GM18502 (cell line): ENCODE data around the gene DPH7.
"Not testable (repeated sequence)": the region's sequence is repeated elsewhere in the genome, so short reads cannot be mapped to it uniquely, and the experiment has no call there.

Source experiments
- ATAC-seq: cut with Tn5 transposase; IDR thresholded peaks from one replicate; pipeline ENCODE4 v1.9.1; 2021; ENCODE audit warnings: mild to moderate bottlenecking; ENCODE audit not compliant: unreplicated experiment, poor library complexity

DPH7 gene

DNA sequence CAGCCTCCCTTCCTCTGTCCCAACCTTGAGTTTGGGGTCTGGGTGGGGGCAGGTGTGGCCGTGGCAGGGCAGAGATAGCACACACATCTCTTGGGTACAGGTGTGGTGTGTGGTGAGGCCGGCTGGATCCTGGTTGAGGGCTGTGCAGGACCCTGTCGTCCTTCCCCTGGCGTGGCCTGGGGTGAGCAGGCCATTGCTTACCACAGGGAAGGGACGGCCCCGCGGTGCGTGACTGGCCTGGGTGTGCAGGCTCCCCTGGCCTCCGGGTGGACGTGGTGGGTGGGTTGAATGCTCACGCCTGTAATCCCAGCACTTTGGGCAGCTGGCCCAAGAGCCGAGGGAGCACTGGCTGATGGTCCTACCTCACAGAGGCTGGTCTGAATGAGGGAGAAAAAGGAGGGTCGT, 28.0 kb upstream of the DPH7 start:
- ATAC-seq, result no peak

DNA sequence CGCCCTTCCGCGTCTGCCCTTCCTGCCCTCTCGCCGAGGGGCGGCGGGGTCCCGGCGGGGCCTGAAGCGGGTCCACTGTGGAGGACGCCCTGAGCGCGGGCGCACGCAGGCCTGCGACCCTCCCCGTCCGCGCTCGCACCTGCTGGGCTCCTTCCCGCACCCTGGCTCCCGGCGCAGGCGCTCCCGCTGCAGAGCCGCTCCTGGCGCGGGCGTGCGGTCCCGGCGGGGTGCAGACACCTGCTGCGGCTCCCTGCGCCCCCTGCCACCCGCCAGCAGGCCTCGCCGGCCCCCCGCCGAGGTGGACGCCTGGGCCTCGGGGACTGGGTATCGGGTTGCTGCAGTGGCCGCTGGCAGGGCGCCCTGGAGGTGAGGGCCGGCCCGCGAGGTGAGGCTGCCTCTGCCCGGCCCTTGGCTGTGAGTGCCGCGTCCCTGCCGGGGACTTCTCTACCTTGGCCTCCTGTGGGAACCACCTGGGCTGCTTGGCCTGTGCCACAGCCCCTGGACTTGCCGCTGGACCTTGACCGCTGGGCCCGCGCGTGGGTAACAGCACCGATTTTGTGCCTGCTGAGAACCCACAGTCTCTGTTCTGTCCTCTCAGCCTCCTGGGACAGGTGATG, 27.4 kb upstream of the DPH7 start:
- no peak for ATAC-seq

DNA sequence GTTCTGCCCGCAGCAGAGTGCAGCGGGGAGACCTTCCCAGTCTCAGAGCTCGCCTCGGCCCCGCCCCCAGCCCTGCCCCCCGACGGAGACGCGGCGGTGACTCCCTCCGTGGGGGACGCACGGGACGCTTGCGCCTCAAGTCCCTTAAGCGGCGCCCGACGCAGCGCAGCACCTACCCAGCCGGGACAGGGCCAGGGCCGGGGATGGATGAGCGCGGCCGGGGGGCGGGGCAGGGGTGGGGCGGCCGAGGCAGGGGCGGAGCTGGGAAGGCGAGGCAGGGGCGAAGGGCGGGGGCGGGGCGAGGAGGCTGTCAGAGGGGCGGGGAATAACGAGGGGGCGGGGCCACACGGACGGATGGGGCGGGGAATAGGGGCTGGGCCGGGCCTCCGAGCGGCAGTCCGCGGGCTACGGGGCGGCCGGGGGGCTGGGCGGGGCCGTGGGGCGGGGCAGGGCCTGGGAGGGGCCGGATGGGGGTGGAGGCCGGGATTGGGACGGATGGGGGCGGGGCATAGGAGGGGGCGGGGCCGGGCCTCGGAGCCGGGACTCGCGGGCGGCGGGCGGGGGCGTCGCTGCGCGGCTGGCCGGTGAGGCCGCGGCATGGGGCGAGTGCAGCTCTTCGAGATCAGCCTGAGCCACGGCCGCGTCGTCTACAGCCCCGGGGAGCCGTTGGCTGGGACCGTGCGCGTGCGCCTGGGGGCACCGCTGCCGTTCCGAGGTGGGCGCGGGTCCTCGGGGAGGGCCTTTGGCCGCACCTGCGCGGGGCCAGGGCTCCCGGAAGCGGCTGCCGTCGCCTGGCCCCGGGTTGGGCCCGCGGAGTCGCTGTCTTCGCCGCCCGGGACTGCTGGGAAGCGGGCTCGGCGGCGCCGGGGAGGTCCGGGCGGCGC, 26.6 kb upstream of the DPH7 start, which contains the start of gene ARRDC1:
Gene ARRDC1 (plus strand): TSS at position 566 of the 884 bp plus-strand sequence. CDS start 32 bp downstream, at position 598.
- ATAC-seq, result peak; percentile 79

DNA sequence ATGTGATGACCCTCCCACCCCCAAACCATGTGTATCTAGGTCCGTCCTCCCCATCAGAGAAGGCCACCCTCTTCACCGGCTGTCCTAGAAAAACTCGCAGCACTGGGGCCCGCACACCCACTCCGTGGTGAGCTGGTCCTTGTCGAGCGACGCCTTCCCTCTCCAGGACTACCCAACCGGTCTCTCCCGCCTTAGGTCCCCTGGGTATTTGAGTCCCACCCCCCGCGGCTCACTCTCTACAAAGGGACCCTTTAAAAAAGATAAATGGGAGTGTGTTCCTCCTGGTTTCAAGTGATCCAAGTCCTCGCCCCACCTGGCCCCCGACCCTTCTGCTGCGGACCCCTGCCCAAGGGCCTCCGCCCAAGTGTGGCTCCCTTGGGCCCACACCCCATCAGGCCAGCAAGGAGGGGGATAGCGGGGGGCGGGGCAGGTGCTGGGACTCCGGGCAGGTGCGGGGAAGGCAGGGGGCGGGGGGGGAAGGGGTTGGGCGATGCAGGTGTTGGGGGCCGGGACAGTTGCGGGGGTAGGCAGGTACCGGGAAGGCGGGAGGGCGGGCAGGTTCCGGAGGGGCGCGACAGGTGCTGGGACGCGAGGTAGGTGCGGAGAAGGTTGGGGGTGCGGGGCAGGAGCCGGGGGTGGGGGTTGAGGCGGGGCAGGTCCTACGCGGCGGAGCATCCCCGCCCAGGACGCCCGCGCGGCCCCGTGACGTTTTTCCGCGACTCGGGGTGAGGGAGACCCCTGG, 25.8 kb upstream of the DPH7 start:
- ATAC-seq, result no peak

DNA sequence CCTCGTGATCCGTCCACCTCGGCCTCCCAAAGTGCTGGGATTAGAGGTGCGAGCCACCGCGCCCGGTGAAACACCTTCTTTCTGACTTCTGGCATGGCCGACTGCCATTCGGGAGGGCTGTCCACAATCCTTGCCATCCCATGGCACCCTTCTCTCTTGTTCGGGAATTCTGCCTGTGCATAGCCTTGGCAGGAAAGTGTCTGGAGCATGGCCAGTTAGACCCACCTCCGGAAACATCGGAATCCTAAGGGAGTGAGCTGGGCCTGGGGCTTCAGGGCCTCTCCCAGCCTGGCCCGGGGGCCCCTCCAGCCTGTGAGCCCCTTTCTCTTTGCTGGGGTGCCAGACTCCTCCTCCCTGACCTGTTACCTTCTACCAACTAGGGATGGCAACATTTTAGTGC, 25.2 kb upstream of the DPH7 start:
- no peak for ATAC-seq

DNA sequence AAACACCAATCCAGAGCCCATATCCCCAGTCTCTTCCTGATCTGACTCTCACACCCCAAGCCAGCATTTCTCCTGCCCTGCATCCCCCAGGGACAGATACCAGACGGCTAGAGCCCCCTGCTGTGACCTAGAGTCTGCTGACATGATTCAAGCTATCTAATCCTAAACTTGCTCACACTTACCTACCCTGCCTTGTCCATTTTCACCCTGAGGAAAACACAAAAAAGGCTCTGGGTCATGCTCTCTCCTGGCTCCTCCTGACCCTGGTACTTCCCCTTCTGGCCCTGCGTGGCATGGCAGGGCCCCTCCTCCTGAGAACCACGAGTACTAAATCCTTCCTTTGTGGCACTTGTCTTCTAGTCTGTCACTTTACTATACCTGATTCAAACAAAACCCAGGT, 23.9 kb upstream of the DPH7 start:
- no peak for ATAC-seq

DNA sequence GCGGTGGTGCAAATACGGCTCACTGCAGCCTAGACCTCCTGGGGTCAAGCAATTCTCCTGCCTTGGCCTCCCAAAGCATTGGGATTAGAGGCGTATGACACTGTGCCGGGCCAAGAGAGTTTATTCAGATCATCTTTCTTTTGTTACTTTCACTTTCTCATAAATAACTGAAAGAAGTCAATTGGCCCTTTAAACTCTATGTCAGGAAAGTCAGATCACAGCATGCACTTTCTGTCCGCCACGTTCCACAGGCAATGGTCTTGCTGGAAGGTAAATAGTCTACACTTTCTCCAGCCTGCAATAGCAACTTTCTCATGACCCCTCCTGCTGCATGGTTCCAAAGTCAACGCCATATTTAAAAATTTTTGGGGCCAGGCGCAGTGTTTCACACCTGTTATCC, 20.2 kb upstream of the DPH7 start:
- ATAC-seq, result no peak

DNA sequence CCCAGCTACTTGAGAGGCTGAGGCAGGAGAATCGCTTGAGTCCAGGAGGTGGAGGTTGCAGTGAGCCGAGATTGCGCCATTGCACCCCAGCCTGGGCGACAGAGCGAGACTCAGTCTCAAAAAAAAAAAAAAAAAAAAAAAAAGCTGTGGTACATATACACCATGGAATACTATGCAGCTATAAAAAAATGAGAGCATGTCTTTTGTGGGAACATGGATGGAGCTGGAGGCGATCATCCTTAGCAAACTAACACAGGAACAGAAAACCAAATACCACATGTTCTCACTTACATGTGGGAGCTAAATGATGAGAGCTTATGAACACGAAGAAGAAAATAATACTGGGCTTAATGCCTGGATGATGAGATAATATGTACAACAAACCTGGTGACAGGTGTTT, 17.9 kb upstream of the DPH7 start:
- not testable (repeated sequence) for ATAC-seq

DNA sequence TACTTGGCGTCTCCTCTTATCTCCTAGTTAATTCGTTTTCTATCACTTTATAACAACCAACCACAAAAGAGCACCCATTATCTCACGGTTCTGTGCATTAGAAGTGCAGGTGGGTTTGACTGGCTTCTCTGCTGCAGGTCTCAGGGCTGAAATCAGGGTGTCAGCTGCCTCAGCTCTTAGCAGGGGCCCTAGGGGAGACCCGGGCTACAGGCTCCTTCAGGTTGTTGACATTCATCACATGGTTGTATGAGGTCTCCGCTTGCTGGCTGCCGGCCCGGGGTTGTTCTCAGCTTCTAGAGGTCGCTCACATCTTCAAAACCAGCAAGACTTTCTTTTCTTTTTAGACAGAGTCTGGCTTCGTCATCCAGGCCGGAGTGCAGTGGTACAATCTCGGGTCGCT, 14.5 kb upstream of the DPH7 start:
- ATAC-seq, result no peak

DNA sequence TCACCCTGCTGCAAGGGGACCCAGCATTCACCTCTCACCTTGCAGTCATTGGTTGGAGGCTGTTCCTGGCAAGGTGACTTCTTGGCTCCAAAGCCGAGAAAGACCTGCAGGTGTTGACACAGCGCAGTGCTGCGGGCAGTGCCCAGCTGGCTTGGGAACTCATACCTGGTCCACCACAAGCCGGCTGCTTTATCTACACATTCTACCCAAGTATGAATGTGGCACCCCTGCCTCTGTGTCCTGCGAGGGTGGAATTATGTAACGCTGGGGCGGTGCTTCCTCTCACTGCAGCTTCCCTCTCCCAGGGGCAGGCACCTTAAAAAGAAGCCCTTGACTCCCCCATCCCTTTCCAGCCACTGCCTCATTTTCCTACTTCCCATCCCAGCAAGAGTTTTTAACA, 14.0 kb upstream of the DPH7 start:
- ATAC-seq, result no peak

DNA sequence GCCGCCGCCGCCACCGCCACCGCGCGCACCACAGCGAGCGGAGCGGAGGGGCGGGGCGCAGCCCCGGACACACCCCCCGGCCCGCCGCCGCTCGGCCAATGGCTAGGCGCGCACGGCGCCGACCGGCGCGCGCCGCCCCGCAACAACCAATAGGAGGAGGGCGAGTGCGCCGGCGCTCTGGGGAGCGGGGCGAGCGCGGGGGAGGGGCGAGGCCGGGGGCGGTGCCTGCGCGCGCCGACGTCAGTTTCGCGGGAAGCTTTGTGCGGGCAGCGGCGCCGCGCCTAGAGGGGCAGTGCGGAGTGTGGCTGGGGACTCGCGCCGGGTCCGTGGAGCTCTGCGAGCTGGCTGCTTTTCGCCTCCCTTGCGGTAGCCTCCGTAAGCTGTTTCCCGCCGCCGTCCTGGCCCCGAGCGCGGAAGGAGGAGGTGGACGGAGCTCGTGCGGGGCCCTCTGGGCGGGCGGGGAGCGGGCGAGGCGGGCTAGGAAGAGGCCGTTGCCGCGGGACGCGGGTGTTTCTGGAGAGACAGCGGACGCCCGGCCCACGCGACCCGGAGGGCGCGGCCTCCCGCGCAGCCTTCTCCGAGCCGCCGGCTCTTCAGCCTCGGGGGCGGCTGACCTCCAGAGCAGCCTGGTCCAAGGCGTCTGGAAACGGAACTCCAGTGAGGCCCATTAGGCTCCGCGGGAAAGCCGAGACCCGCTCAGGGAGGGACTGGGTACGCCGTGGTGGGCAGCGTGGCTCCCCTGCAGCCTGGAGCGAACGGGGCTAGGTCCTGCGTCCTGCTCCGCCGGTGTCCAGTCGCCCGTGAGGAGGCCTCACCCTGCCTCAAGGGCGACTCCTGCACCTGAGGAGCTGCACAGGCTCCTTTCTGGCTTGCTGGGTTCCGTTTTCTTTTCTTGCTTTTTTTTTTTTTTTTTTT, 12.0 kb upstream of the DPH7 start, which contains the start of gene ZMYND19:
Gene ZMYND19 (minus strand): TSS at position 44 of the 915 bp plus-strand sequence. CDS start 249 bp downstream, outside the sequence.
- peak; percentile 83 for ATAC-seq

DNA sequence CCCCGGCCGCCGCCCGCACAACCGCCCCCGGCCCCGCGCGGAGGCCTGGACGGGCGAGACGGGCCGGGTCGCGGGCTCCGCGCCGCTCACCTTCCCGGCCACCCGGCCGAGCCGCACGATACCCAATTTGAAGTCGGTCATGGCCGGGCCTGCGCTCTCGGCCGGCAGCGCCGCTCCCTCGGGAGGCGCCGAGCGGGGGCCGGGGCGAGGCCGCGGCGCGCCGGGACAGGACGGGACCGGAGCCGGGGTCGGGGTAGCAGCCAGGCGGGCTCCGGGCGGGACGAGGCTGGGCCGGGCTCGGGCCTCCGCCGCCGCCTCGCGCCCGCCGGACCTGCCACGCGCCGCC, 11.4 kb upstream of the DPH7 start:
- peak; percentile 31 for ATAC-seq

DNA sequence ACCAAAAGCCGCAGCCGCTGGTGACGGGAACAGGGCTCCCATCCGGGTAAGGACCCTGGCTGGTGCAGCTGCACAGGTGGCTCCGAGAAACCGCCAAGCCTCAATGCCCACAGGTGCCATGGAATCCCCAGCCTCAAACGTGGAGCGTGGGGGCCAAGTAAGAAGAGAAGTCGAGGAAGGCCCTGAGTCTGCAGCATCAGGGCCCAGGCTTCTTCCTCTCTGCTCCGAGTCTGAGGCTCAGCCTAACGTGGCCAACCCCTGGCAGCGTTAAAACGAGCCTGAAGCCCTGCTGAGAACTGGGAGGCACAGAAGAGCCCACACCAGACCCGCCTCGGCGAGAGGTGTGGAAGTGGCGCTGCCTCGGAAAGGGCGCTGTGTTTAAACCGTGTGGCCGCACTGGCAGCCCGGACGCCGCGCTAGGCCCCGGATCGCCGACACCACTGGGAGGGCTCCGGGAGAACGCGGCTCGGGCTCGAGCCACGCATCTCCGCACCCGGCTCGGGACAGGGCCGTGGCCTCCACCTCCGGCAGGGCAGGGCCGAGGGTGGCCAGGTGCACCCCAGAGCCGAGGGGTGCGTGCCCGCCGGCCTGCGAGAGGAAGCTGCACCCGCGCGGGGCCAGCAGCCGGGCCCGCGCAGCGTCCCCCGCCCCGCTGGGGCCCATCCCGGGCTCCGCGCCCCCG, 10.9 kb upstream of the DPH7 start:
- ATAC-seq, result peak; percentile 25

DNA sequence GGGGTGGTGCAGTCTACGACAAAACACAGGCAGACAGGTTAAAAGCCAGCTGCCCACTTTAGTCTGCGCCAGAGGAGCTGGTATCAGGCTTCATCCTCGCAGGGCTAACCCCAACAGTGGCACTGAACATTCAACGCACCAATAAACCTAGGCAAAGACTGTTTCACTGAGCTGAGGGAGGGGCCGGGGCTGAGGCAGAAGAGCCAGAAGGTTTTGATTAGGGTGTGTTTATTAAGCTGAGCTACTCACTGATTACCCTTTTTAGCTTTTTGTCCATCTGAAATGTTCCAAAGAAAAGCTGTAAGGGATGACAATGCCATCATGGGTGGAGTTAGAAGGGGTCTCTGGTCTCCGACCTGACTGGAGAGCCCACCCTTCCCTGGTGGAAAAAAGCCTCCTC, 10.2 kb upstream of the DPH7 start:
- no peak for ATAC-seq

DNA sequence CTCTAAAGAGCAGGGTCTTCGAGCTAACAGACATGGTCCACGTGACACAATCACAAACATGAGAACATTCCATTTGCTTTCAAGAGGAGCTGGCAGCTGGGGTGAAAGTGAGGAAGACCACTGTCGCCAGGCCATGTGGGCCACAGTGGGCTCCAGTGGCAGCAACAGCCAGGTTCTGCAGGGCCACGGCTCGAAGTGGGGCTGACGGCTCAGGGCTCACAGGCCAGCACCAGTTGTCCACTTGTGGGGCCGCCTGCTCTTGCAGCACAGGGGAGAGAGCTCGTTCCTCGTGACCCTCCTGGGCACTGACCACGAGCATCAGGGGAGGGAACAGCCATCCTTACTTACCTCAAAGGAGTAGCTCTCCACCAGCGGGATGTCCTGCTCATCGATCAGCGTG, 9.6 kb upstream of the DPH7 start:
- ATAC-seq, result no peak

DNA sequence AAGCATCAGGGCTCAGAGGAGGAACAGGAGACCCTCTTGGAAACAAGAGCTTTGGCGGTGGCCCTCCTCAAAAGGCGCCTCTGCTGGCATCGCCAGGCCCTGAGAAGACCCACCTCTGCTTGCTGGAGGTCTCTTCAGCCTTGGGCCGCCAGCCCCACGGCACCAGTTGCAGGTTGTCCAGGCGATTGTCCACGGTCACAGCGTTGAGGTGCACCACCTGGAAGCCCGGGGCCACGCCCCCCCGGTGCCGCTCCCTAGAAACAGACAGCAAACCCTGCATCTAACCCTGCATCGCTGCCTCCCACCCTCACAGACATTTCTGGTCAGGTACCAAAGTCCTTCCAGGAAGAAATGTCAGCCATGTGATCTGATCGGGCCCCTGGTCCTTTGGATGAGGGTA, 8.1 kb upstream of the DPH7 start:
- ATAC-seq, result no peak

DNA sequence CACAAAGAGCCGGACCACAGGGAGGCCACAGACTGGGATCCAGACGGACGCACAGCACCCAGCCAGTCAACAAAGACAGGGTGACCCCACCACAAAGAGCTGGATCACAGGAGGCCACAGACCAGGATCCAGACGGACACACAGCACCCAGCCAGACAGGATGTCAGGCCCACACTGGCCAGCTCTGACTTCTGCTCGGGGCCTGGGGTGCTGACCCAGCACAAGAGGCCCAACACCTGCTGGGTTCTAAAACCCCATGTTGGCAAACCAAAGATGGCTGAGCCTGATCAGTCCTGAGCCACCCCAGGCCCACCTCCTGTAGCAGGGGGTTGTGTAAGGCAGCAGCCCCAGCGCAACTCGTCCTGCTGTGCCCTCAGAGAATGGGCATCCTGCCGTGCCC, 5.2 kb upstream of the DPH7 start:
- ATAC-seq, result no peak

DNA sequence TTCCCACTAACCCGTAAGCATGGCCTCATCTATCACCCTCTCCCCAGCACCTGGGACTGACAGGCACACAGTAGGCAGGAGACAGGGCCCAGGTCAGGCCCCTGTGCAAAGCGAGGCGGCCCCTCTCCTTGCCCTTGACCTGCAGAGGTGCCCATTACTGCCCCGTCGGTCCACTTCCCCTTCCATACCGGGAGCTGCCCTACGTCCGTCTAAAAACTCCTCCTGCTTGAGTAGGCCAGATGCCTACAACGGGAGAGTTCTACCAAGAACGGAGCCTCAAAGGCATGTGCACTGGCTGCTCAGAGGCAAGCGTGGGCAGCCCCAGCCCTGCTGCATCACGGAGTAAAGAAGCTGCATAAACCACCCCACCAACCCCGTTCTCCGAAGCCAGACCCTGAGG, 4.6 kb upstream of the DPH7 start:
- ATAC-seq, result no peak

DNA sequence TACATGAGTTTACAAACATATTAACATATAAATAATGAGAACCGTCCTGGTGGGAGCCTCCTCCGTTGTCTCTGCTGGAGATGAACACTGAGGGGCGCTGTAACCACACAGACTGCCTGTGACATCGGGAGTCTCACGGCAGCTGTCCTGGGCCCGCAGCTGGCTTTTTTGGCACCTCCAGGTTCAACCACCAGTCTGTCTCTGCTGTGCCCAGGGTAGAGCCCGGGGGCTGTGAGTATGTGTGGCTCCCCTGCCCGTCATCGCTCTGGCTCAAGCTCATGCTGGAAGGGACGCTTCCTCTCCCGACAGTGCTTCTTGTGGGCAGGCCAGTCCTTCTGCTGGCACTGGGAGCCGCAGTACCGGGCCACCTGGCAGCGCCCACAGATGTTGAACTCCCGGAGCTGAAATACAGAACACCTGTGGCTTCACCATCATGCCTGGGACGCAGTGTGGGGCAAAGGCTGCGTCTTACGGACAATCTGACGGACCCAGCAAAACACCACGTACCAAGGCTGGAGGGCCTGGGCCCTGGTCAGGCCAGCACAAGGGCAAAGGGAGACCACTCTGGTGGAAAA, 3.6 kb upstream of the DPH7 start:
- no peak for ATAC-seq
